CD14-positive monocyte (primary cell): ENCODE measurements around the gene PTEN. TPM values are rescaled to one million over a fixed set of nuclear protein-coding genes. Genes with fewer than 3 reads are reported as not detected.

Experiments used
- DNase-seq, 3 donors: peaks; one replicate each; pipeline ENCODE4 v3.0.0-alpha.2; 2011 to 2022
- H2AFZ ChIP-seq: 2 replicates; pipeline ENCODE4 v1.6.0; 2012; ENCODE audit warnings: mild to moderate bottlenecking, low read depth, low read length, inconsistent platforms; ENCODE audit not compliant: insufficient read depth, poor library complexity, severe bottlenecking
- H3K27ac ChIP-seq, 2 donors: 1 replicate in 1 of 2; 2 replicates in 1 of 2; pipeline ENCODE4 v1.5.1; 2012 to 2013; ENCODE audit warnings: low read length in 2 of 2, control low read depth in 1 of 2, inconsistent platforms in 1 of 2, low read depth in 1 of 2, mild to moderate bottlenecking in 1 of 2
- H3K27me3 ChIP-seq, 2 donors: one replicate each; pipeline versions ENCODE4 v1.6.0 to v1.6.1; 2011 to 2013; ENCODE audit warnings: low read length in 2 of 2; ENCODE audit not compliant: control insufficient read depth in 2 of 2, insufficient read depth in 2 of 2
- H3K36me3 ChIP-seq, 2 donors: replicated peaks in 1 of 2; 1 replicate in 1 of 2; 2 replicates in 1 of 2; pipeline versions ENCODE4 v1.5.1 to v1.6.1; 2012 to 2013; ENCODE audit warnings: low read length in 2 of 2, control low read depth in 1 of 2, inconsistent platforms in 1 of 2, mild to moderate bottlenecking in 1 of 2; ENCODE audit not compliant: insufficient read depth in 2 of 2, control insufficient read depth in 1 of 2
- H3K4me1 ChIP-seq, 2 donors: 1 replicate in 1 of 2; 2 replicates in 1 of 2; pipeline versions ENCODE4 v1.5.1 to v1.6.1; 2012 to 2013; ENCODE audit warnings: low read length in 2 of 2, control low read depth in 1 of 2, inconsistent platforms in 1 of 2, mild to moderate bottlenecking in 1 of 2, moderate library complexity in 1 of 2; ENCODE audit not compliant: insufficient read depth in 2 of 2, control insufficient read depth in 1 of 2
- H3K4me2 ChIP-seq: replicated peaks from 2 replicates; pipeline ENCODE3; 2012; ENCODE audit warnings: low read length, moderate library complexity, mild to moderate bottlenecking; ENCODE audit not compliant: poor library complexity, severe bottlenecking; ENCODE audit errors: extremely low read depth
- H3K4me3 ChIP-seq, 3 experiments: fragments of 200-600 bp in 1 of 3; sonication (generic) in 1 of 3; replicated peaks in 1 of 3; 1 replicate in 2 of 3; 2 replicates in 1 of 3; pipeline ENCODE4 v1.5.1; 2011 to 2013; ENCODE audit warnings: low read length in 3 of 3, mild to moderate bottlenecking in 3 of 3, control low read depth in 2 of 3, low read depth in 2 of 3, inconsistent platforms in 1 of 3, moderate library complexity in 1 of 3
- H3K79me2 ChIP-seq: 2 replicates; pipeline ENCODE4 v1.6.0; 2012; ENCODE audit warnings: mild to moderate bottlenecking, control low read depth, inconsistent platforms, low read length, moderate library complexity; ENCODE audit not compliant: insufficient read depth
- H3K9ac ChIP-seq: 2 replicates; pipeline ENCODE4 v1.6.0; 2017; ENCODE audit warnings: low read length, mild to moderate bottlenecking; ENCODE audit not compliant: insufficient read depth, poor library complexity, severe bottlenecking
- H3K9me3 ChIP-seq, 2 donors: replicated peaks in 1 of 2; 1 replicate in 1 of 2; 2 replicates in 1 of 2; pipeline versions ENCODE4 v1.5.1 to v1.6.1; 2012 to 2013; ENCODE audit warnings: low read length in 2 of 2, control low read depth in 1 of 2; ENCODE audit not compliant: control insufficient read depth in 1 of 2, insufficient read depth in 1 of 2
- H4K20me1 ChIP-seq: 2 replicates; pipeline ENCODE4 v1.6.0; 2012; ENCODE audit warnings: mild to moderate bottlenecking, low read length, control low read depth, moderate library complexity; ENCODE audit not compliant: insufficient read depth
- H3K27ac Mint-ChIP-seq, 7 donors: one replicate each; pipeline ENCODE4 v1.8.0; 2020; ENCODE audit warnings: mild to moderate bottlenecking in 7 of 7, mixed read lengths in 7 of 7, moderate library complexity in 6 of 7, inconsistent platforms in 2 of 7
- H3K27me3 Mint-ChIP-seq, 3 donors: one replicate each; pipeline ENCODE4 v1.8.0; 2021 to 2022; ENCODE audit warnings: low read depth in 3 of 3, mild to moderate bottlenecking in 3 of 3, mixed read lengths in 3 of 3, moderate library complexity in 3 of 3, inconsistent platforms in 1 of 3
- H3K36me3 Mint-ChIP-seq, 2 donors: one replicate each; pipeline ENCODE4 v1.8.0; 2020; ENCODE audit warnings: mixed read lengths in 2 of 2, inconsistent platforms in 1 of 2, mild to moderate bottlenecking in 1 of 2
- H3K4me1 Mint-ChIP-seq: one replicate; pipeline ENCODE4 v1.8.0; 2020; ENCODE audit warnings: mild to moderate bottlenecking, mixed read lengths
- H3K4me3 Mint-ChIP-seq, 2 donors: one replicate each; pipeline ENCODE4 v1.8.0; 2020; ENCODE audit warnings: mild to moderate bottlenecking in 2 of 2, mixed read lengths in 2 of 2, moderate library complexity in 1 of 2
- H3K9me3 Mint-ChIP-seq, 7 donors: one replicate each; pipeline ENCODE4 v1.8.0; 2020 to 2022; ENCODE audit warnings: mixed read lengths in 7 of 7, mild to moderate bottlenecking in 6 of 7, moderate library complexity in 6 of 7, inconsistent platforms in 2 of 7
- CTCF ChIP-seq: fragments of 200-600 bp; IDR thresholded peaks from one replicate; pipeline ENCODE4 v1.8.0; 2022; ENCODE audit warnings: antibody characterized with exemption, mild to moderate bottlenecking
- WGBS: methylation state at CpG from one replicate; pipeline ENCODE4 v1.1.5; 2013; ENCODE audit warnings: missing lambda C conversion rate; ENCODE audit not compliant: insufficient coverage; 5-methylcytosine and 5-hydroxymethylcytosine counted together
- intact Hi-C, 2 donors: fragments of 100-400 bp; cut with micrococcal nuclease; formaldehyde crosslinking; loops; one replicate each; pipeline versions ENCODE4 v1.15.0 to v1.15.1; 2023
- polyA plus RNA-seq, 3 donors: library from polyadenylated mRNA; depleted of rRNA in 1 of 3; unstranded in 2 of 3; stranded (reverse) in 1 of 3; fragments of 300-500 nt in 2 of 3; fragments of >200 nt in 1 of 3; fragmentation: Illumina TruSeq in 2 of 3; gene quantifications; 1 replicate in 2 of 3; 2 replicates in 1 of 3; pipeline ENCODE4 v1.2.3, GENCODE V29; 2012 to 2021

The PTEN gene
- polyA plus RNA-seq, 3 donors = 30.5 to 57.6 (median 37.7) TPM

- 100% methylated on average over 4 of the region's 4 CpGs for WGBS
- no peak overlapping the region for H3K4me2 ChIP-seq
- peaks cover 22 to 36% of the 10 kb centered on the region in 2 donors for H3K4me1 ChIP-seq
- H3K27ac ChIP-seq = peak overlapping the region in 1 of 2 donors; percentile 52
- H3K27ac Mint-ChIP-seq = peak overlapping the region in 6 of 7 donors; percentile 27 to 86 (median 62)
- H3K9me3 ChIP-seq = no peaks in the 10 kb centered on the region
- H3K27me3 ChIP-seq = no peaks in the 10 kb centered on the region
- H3K79me2 ChIP-seq = peaks cover 100% of the 10 kb centered on the region
- TF ChIP-seq CTCF = no peak
- H3K4me1 Mint-ChIP-seq = peaks cover 73% of the 10 kb centered on the region
- no peak overlapping the region for H3K9ac ChIP-seq
- no peak overlapping the region for H2AFZ ChIP-seq
- H3K36me3 ChIP-seq = peaks cover 14 to 47% of the 10 kb centered on the region in 2 donors
- no peak overlapping the region for H3K4me3 ChIP-seq
- no peaks in the 10 kb centered on the region for H3K27me3 Mint-ChIP-seq
- peaks cover 47 to 51% of the 10 kb centered on the region in 2 donors for H3K36me3 Mint-ChIP-seq
- intact Hi-C loops = no loop called here
- H3K9me3 Mint-ChIP-seq = peaks cover 0 to 5% (median 2%) of the 10 kb centered on the region in 7 donors
- DNase-seq = no peak
- H3K4me3 Mint-ChIP-seq = no peak overlapping the region
- peaks cover 100% of the 10 kb centered on the region for H4K20me1 ChIP-seq
Observed at GRCh38 chr10:87923233-87923632, 59.8 kb downstream of the PTEN start.

GRCh38 chr10:87925570-87925969 is 62.1 kb downstream of the PTEN start:
- Mint-ChIP-seq H3K27me3 (no peaks in the 10 kb centered on the region), H3K4me3 (no peak overlapping the region), H3K4me1 (peaks cover 76% of the 10 kb centered on the region), H3K27ac (peak overlapping the region in 1 of 7 donors; percentile 38), H3K9me3 (peaks cover 0 to 5% (median 2%) of the 10 kb centered on the region in 7 donors), H3K36me3 (peaks cover 43 to 45% of the 10 kb centered on the region in 2 donors)
- Histone ChIP-seq H3K27me3 (no peaks in the 10 kb centered on the region), H3K4me3 (no peak overlapping the region), H4K20me1 (peaks cover 100% of the 10 kb centered on the region), H3K4me1 (peaks cover 21 to 40% of the 10 kb centered on the region in 2 donors), H3K9me3 (no peaks in the 10 kb centered on the region), H3K9ac (no peak overlapping the region), H3K27ac (no peak overlapping the region), H3K36me3 (peaks cover 14 to 49% of the 10 kb centered on the region in 2 donors), H2AFZ (no peak overlapping the region), H3K79me2 (peaks cover 100% of the 10 kb centered on the region), H3K4me2 (no peak overlapping the region)
- DNase-seq = no peak
- whole genome bisulfite sequencing = no CpG with 5 or more reads among the region's 2 CpGs
- intact Hi-C loops = no loop called here
- TF ChIP-seq CTCF = no peak
